Caco-2 (cell line): ENCODE measurements around the gene CSNK2A2. TPM values are rescaled to one million over a fixed set of nuclear protein-coding genes. Genes with fewer than 3 reads are reported as not detected.

Experiments used
- BruUV-seq: library from RNA; stranded (reverse); fragments of 400-500 nt; replicated peaks from 2 replicates; lab custom pipeline; 2021; lab: Mats Ljungman, UMichigan
- CTCF ChIA-PET: fragments of 300-600 bp; sonication (Branson Sonifier 250); formaldehyde crosslinking; loops from one replicate; lab custom pipeline; 2022; ENCODE audit warnings: antibody characterized with exemption; lab: Charles Lee
- POLR2A ChIA-PET: fragments of 300-600 bp; sonication (Branson Sonifier 250); formaldehyde crosslinking; loops from one replicate; lab custom pipeline; 2022; ENCODE audit warnings: antibody characterized with exemption; lab: Charles Lee
- DNase-seq, 2 experiments: peaks; one replicate each; pipeline versions ENCODE4 v3.0.0 to v3.0.0-alpha.2; 2020 to 2022
- H3K27me3 ChIP-seq: replicated peaks from 2 replicates; pipeline ENCODE4 v1.6.0; 2011; ENCODE audit warnings: low read length; ENCODE audit not compliant: control insufficient read depth, insufficient read depth
- H3K36me3 ChIP-seq: 2 replicates; pipeline ENCODE4 v1.5.1; 2011; ENCODE audit warnings: low read length; ENCODE audit not compliant: control insufficient read depth, insufficient read depth
- H3K4me1 ChIP-seq: fragments of 250-450 bp; sonication (Bioruptor Pico); 2 replicates; pipeline ENCODE4 v1.5.1; 2020; ENCODE audit warnings: mild to moderate bottlenecking
- H3K4me3 ChIP-seq: 2 replicates; pipeline ENCODE4 v1.5.1; 2011; ENCODE audit warnings: low read depth, mild to moderate bottlenecking, control low read depth, low read length
- H3K9me3 ChIP-seq: fragments of 250-450 bp; sonication (Bioruptor Pico); 2 replicates; pipeline ENCODE4 v1.5.1; 2020; ENCODE audit warnings: mild to moderate bottlenecking, moderate library complexity
- H3K27ac Mint-ChIP-seq: one replicate; pipeline ENCODE4 v1.8.0; 2022; ENCODE audit warnings: mixed read lengths; ENCODE audit not compliant: unreplicated experiment
- H3K27me3 Mint-ChIP-seq: one replicate; pipeline ENCODE4 v1.8.0; 2022; ENCODE audit warnings: mixed read lengths; ENCODE audit not compliant: insufficient read depth, unreplicated experiment
- H3K36me3 Mint-ChIP-seq: one replicate; pipeline ENCODE4 v1.8.0; 2022; ENCODE audit warnings: mild to moderate bottlenecking, mixed read lengths; ENCODE audit not compliant: insufficient read depth, unreplicated experiment
- H3K4me1 Mint-ChIP-seq: one replicate; pipeline ENCODE4 v1.8.0; 2022; ENCODE audit warnings: low read depth, mixed read lengths; ENCODE audit not compliant: unreplicated experiment
- H3K4me3 Mint-ChIP-seq: one replicate; pipeline ENCODE4 v1.8.0; 2022; ENCODE audit warnings: mild to moderate bottlenecking, moderate library complexity, mixed read lengths; ENCODE audit not compliant: unreplicated experiment
- H3K9me3 Mint-ChIP-seq: one replicate; pipeline ENCODE4 v1.8.0; 2022; ENCODE audit warnings: mixed read lengths; ENCODE audit not compliant: unreplicated experiment
- intact Hi-C: fragments of 100-400 bp; cut with micrococcal nuclease; formaldehyde crosslinking; loops from one replicate; pipeline ENCODE4 v1.10.0; 2022; ENCODE audit not compliant: unreplicated experiment
- total RNA-seq: library from RNA; stranded (reverse); gene quantifications from 2 replicates; pipeline ENCODE4 v1.2.3, GENCODE V29; 2022
- TF ChIP-seq, protein P1 (sequence below), 2 experiments: fragments of 200-600 bp in 1 of 2; IDR thresholded peaks; 1 replicate in 1 of 2; 2 replicates in 1 of 2; pipeline versions ENCODE4 v1.5.1 to v1.8.0; 2011 to 2022; ENCODE audit warnings: antibody characterized with exemption in 1 of 2, control low read depth in 1 of 2, inconsistent platforms in 1 of 2, low read depth in 1 of 2, low read length in 1 of 2, mild to moderate bottlenecking in 1 of 2, moderate library complexity in 1 of 2; ENCODE audit not compliant: insufficient read depth in 1 of 2, severe bottlenecking in 1 of 2, unreplicated experiment in 1 of 2

CSNK2A2 gene
- total RNA-seq, 1 experiment from 2014 or later, result 181 TPM

DNA sequence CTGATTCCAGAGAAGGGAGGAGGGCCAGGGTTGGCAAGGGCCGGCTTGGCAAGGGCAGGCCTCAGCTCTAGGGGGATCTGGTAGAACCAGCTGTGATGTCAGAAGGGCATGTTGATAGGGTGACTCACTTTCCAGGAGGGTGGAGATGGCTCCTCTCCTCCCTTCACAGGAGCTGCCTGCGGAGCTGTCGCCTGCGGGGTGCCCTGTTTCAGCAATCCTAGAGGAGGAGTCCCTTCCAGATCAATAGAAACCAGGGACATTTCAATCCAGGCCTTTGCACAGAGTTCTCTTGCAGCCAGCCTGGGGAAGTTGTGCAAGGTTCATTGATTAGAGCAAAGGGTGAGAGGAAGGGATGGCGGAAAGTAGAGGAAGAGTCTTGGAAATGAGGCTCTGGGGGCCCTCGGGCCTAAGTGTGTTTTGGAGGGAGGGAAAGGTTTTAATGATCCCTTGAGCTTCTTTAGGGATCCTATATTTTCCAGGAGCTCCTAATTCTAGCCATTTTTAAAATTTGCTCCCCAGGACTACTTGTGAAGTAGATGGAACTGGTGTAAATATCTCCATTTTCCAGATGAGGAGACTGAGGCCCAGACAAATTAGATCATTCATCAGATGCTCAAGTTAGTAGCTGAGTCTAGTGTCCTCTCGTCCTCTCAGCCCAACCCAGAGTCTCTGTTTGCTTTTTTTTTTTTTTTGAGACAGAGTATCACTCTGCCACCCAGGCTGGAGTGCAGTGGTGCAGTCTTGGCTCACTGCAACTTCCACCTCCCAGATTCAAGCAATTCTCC lies 24.8 kb upstream of the CSNK2A2 start:
- POLR2A ChIA-PET, result no interaction called here
- Histone ChIP-seq H3K9me3 (no peaks in the 10 kb centered on the region), H3K4me3 (no peak overlapping the region), H3K27me3 (no peaks in the 10 kb centered on the region), H3K36me3 (no peaks in the 10 kb centered on the region), H3K4me1 (no peaks in the 10 kb centered on the region)
- DNase-seq, result no peak
- Mint-ChIP-seq H3K36me3 (no peaks in the 10 kb centered on the region), H3K4me3 (no peak overlapping the region), H3K27me3 (peaks cover 17% of the 10 kb centered on the region), H3K9me3 (peaks cover 1% of the 10 kb centered on the region), H3K4me1 (no peaks in the 10 kb centered on the region), H3K27ac (no peak overlapping the region)
- TF ChIP-seq, protein P1, sequence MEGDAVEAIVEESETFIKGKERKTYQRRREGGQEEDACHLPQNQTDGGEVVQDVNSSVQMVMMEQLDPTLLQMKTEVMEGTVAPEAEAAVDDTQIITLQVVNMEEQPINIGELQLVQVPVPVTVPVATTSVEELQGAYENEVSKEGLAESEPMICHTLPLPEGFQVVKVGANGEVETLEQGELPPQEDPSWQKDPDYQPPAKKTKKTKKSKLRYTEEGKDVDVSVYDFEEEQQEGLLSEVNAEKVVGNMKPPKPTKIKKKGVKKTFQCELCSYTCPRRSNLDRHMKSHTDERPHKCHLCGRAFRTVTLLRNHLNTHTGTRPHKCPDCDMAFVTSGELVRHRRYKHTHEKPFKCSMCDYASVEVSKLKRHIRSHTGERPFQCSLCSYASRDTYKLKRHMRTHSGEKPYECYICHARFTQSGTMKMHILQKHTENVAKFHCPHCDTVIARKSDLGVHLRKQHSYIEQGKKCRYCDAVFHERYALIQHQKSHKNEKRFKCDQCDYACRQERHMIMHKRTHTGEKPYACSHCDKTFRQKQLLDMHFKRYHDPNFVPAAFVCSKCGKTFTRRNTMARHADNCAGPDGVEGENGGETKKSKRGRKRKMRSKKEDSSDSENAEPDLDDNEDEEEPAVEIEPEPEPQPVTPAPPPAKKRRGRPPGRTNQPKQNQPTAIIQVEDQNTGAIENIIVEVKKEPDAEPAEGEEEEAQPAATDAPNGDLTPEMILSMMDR (IDR thresholded peaks at IDR 0.05; ENCODE audit: insufficient read depth in 1 of 2, low read depth in 1 of 2, low read length in 1 of 2, severe bottlenecking in 1 of 2, unreplicated experiment in 1 of 2), result no peak
- no TSS peak for BruUV-seq
- CTCF ChIA-PET, result interaction anchor here (0.5 kb wide), 1 partner anchor 17 kb away, joined by 3 read pairs; no protein-coding TSS in a partner anchor
- intact Hi-C loops, result no loop called here

DNA sequence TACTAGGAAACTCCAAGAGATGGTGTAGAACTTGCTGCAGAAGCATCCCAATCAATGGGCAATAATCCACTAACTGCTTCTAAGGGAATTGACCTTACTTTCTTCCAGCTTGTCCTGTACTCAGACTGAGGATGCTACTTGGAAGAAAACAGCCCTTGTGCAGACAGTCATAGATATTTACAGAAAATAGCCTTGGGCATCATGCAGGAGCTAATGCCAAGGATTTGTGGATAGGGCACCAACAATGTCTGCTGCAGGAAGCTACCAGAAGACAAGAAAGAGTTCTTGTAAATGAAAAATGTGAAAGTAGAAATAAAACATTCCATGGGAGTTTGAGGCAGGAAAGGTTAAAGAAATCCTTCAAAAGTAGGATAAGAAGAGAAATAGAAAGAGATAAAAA lies 21.5 kb upstream of the CSNK2A2 start:
- no peak overlapping the region for H3K4me3 ChIP-seq
- Mint-ChIP-seq H3K4me1 (no peaks in the 10 kb centered on the region), H3K27me3 (peaks cover 16% of the 10 kb centered on the region), H3K9me3 (peaks cover 10% of the 10 kb centered on the region), H3K27ac (no peak overlapping the region), H3K4me3 (no peak overlapping the region), H3K36me3 (no peaks in the 10 kb centered on the region)
- H3K9me3 ChIP-seq, result peaks cover 6% of the 10 kb centered on the region; the same call in 1 of the 2 replicates
- no peaks in the 10 kb centered on the region for H3K4me1 ChIP-seq
- DNase-seq, result no peak
- BruUV-seq, result no TSS peak
- TF ChIP-seq, protein P1 (IDR thresholded peaks at IDR 0.05; ENCODE audit: insufficient read depth in 1 of 2, low read depth in 1 of 2, low read length in 1 of 2, severe bottlenecking in 1 of 2, unreplicated experiment in 1 of 2), result no peak
- CTCF ChIA-PET, result no interaction called here
- intact Hi-C loops, result no loop called here
- POLR2A ChIA-PET, result no interaction called here
- no peaks in the 10 kb centered on the region for H3K36me3 ChIP-seq
- H3K27me3 ChIP-seq, result no peaks in the 10 kb centered on the region

- no peak for DNase-seq
- Histone ChIP-seq H3K27me3 (no peaks in the 10 kb centered on the region), H3K36me3 (no peaks in the 10 kb centered on the region), H3K9me3 (peaks cover 6% of the 10 kb centered on the region; the same call in 1 of the 2 replicates), H3K4me3 (no peak overlapping the region), H3K4me1 (no peaks in the 10 kb centered on the region)
- H3K36me3 Mint-ChIP-seq, result no peaks in the 10 kb centered on the region
- no peaks in the 10 kb centered on the region for H3K4me1 Mint-ChIP-seq
- peaks cover 18% of the 10 kb centered on the region for H3K27me3 Mint-ChIP-seq
- TF ChIP-seq, protein P1 (IDR thresholded peaks at IDR 0.05; ENCODE audit: insufficient read depth in 1 of 2, low read depth in 1 of 2, low read length in 1 of 2, severe bottlenecking in 1 of 2, unreplicated experiment in 1 of 2), result no peak
- no peak overlapping the region for H3K4me3 Mint-ChIP-seq
- no TSS peak for BruUV-seq
- CTCF ChIA-PET, result no interaction called here
- H3K9me3 Mint-ChIP-seq, result peaks cover 10% of the 10 kb centered on the region
- POLR2A ChIA-PET, result no interaction called here
- H3K27ac Mint-ChIP-seq, result no peak overlapping the region
- intact Hi-C loops, result no loop called here
These were observed 20.9 kb upstream of the CSNK2A2 start for GRCh38 chr16:58218786-58219185.
